Left ventricle myocardium superior (tissue), 1 donor: ENCODE results near the gene GALNT18. TPM values are rescaled to one million over a fixed set of nuclear protein-coding genes. Genes with fewer than 3 reads are reported as not detected.

Experiments used
- ATAC-seq: fragments of 200-7000 bp; cut with Tn5 transposase; one replicate; pipeline ENCODE4 v1.9.1; 2020; ENCODE audit warnings: mild to moderate bottlenecking, moderate library complexity
- DNase-seq: peaks from one replicate; pipeline ENCODE4 v3.0.0-alpha.2; 2020
- intact Hi-C: fragments of 100-400 bp; cut with micrococcal nuclease; formaldehyde crosslinking; loops from one replicate; pipeline ENCODE4 v1.11.0; 2022
- total RNA-seq: library from RNA; stranded (reverse); fragmentation: NEBNext Ultra II Directional; extraction: Animal tissue kit (Norgen Biotek cat#: 25700); gene quantifications from one replicate; pipeline ENCODE4 v1.2.1, GENCODE V29; 2021
- donor health status: DM: no; HTN: yes; CAD: no; lungs with severe emphysema.

The GALNT18 gene
- total RNA-seq, 1 donor from 2014 or later = 25.3 TPM

DNA sequence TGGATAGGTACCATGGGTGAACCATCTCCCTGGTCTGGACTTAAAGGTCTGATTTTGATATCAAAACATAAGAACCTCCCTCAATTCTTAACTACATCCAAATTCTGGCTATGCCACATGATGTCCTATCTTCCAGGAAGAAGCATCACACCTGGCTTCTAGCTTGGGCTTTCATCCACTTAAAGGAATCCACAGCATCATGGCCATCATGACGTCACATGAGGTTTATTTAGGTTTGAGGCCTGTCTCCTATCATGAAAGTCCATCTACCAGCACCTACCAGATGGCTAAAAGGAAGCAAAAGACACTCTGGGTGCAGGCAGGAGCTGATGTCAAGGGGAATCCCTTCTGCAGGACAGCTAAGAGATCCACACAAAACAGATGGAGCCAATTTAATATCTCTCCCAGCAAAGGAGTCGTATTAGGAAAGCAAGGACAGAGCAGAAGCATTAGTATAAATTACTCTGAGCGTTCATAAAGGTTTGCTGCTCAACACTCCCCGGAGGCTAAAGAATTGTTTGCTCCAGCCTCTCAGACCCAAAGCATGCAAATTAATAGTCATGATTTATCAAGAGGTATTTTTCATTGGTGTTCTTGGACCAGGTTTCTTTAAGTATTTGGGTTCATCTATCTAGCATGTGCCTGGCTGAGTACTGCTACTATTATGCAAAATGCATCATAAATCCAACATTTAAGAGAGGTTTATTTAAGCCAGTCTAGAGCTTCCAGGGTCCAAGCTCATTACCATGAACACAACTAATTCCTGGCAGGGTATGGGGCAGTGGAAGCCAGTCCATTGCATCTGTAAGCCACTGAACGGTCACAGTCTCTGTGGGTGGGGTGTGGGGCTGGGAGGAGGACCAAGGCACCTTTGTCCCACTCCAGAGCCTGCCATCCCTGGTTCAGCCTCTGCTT, 47.2 kb downstream of the GALNT18 start:
- ATAC-seq = no peak
- intact Hi-C loops = no loop called here
- no peak for DNase-seq

DNA sequence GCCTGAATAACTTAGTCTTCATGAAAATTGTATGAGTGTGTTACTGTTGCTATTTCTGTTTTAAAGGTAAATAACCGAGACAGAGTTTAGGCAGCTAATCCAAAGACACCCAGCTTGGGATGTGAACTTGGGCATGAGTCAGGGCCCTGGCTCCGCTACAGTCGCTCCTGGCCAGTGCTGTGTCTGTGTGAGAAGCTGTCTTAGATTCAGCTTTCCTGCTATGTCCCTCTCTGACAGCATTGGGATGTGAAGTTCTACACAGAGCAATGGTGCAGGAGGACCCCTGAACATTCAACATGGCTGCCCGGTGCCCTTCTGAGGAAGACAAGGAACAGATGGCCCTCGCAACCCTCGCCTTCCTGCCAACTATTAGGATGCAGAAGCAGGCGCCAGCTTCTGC, 49.4 kb downstream of the GALNT18 start:
- intact Hi-C loops = no loop called here
- ATAC-seq (no peak), DNase-seq (no peak)

DNA sequence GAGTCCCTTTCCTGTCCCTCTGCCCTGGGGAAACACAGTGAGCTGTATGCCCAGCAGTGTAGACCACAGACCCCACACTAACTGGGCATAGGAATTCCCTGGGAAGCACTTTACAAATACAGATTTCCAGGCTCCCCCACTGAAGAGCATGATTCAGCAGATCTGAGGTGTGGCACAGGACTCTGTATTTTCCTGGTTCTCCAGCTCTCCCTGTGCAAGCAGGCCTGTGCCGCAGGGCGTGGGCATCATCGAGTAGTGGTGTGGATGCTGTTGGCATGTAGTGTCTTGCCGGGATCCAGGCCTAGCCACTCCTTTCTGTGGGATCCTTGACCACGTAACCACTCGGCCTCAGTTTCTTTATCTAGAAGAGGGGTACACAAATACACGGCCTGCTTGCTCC, 49.9 kb downstream of the GALNT18 start:
- ATAC-seq (no peak), DNase-seq (no peak)
- intact Hi-C loops = no loop called here

DNA sequence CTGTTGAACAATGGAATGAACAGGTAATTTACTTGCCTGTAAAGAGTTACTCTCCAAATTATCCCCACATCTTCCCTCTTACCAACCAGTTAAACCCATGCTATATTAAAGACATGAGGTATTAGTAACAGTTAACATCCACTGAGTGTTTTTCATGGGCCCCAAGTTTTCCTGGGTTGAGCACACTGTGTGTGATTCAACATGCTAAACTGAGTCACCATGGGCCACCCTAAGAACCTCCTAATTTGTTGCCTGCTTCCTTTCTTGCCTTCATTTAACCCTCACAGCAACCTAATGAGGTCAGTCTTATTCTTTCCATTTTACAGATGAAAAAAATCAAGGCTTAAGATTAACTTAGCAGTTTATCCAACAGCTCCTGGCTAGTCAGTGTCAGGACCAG, 51.0 kb downstream of the GALNT18 start:
- DNase-seq = no peak
- intact Hi-C loops = no loop called here
- ATAC-seq = no peak

DNA sequence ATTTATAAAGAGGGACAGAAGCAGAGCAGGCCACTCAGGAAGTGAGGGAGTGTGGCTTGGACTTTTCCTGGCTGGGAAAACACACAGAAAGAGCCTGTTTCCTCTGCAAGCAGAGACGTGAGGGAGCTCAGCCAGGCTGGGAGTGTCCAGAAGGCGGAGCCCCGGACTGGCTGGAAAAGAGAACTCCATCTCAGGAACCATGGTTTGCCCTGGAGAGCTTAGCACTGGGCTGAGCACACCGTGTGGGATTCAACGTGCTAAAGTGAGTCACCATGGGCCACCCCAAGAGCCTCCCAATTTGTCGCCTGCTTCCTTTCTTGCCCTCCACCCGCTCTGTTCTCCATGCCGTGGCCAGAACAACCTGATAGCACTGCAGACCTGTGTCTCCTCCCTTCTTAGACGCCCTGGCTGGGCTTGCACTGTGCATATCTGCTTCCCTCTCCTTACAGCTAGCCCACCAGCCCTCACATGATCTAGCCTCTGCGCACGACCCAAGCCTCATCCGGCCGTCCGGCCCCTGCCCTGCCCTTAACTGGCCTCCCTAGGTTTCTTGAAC, 51.8 kb downstream of the GALNT18 start:
- ATAC-seq = peak; percentile 91
- intact Hi-C loops = no loop called here

DNA sequence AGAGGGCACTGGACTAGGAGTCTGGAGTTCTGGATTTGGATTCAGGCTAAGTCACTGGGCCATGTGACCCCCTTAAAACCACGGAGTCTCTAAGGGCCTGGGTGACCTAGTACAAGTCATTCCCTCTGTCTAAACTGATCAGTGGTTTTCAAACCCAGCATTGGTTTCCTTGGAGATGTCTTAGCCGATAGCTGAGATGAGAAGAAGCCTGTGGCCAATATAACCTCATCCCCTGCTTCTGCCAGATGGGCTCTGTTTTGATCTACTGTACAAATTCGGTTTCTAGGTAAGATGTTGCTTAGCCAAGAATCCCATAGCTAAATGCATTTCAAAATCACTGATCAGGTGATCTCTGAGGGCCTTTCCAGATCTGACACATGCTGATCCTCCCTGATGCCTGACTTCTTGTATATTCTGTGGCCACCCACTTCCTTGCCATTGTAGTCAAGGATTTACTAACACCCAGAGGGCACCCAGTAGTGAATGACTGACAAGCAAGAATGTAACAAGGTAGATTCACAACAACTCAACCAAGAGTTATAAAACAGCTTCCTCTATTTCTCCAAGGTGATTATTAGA, 53.1 kb downstream of the GALNT18 start:
- no peak for ATAC-seq
- intact Hi-C loops = no loop called here
- no peak for DNase-seq

More for the DNA sequence above, 51.8 kb downstream of the GALNT18 start:
- DNase-seq = peak; percentile 74

DNA sequence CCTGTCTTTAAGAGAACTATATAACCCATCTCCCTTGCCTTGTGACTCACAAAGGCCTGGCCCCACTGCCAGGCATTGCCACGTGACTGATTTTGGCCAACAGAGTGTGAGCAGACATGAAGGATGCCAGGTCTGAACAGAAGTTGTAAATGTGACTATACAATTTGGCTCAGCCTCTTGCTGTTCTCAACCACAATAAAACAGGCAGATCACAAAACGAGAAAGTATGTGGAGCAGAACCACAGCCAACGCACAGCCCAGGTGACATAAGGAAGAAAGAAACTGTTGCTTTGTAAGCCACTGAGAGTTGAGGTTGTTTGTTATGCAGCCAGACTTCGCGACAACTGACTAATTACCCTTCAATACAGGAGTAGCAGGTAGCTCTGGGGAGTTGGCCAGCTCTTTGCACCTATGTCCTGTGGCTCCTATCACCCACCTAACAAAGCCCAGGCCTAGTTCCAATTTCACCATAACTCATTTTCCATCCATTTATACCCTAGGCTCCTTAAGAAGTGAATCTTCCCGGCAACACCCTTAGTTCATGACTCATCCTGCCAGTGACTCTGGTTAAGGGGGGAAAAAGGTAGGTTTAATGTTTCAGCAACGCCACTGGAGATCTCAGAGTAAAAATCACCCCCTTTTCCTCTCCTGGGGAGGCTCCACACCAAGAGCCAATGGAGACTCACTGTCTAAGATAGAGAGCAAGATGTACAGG, 53.7 kb downstream of the GALNT18 start:
- no peak for ATAC-seq
- intact Hi-C loops = no loop called here
- no peak for DNase-seq

DNA sequence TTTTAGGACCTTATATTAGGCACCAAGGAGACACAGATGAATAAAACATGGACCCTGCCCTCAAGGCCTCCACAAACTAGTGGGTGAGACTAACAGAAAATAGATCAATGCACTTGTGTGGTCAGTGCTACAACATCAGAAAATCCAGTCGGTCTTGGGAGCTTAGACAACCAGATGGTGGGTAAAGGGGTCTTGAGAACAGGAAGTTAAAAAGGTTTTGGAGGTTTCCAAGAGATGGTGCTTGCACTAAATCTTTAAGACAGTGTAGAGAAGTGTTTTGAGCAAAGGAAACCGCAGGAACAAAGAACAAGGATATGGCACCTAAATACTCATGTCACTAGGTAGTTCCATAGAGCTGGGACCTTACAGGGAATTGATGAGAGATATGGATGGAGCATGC, 56.2 kb downstream of the GALNT18 start:
- DNase-seq = no peak
- no peak for ATAC-seq
- intact Hi-C loops = no loop called here

DNA sequence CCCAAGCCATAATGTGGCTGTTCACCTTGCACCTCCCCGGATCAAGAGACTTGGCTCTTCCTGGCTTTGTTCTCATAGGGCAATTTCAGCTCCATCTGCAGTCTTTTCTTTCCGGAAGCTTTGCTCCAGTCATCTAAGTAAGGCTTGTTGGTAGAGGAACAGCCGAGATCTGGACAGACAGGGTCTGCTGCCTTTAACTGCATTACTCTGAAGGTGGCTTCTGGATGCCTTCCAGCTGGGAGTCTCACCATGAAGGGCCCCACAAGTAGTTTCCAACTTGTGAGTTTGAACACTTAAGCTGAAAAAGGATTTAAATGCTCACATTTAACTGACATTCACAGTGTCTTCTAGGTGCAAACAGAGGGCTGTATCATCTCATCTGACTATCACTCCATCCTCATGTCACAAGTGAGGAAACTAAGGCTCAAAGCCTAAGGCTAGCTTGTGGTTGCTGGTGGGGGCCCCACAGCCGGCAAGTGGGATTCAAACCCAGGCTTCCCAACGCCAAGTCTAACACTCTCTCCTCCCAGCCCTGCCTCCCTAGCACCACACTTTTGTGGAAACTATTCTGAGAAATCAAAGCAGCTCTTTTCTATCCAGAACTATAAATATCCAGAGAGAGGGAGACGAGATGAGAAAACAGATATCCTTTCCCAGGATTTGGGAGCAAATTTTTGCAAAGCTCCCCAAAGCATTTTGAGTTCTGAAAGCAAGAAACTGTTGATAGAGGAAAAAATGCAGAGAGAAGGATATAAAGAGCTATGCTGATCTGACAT, 58.4 kb downstream of the GALNT18 start:
- no peak for DNase-seq
- no peak for ATAC-seq
- intact Hi-C loops = no loop called here

DNA sequence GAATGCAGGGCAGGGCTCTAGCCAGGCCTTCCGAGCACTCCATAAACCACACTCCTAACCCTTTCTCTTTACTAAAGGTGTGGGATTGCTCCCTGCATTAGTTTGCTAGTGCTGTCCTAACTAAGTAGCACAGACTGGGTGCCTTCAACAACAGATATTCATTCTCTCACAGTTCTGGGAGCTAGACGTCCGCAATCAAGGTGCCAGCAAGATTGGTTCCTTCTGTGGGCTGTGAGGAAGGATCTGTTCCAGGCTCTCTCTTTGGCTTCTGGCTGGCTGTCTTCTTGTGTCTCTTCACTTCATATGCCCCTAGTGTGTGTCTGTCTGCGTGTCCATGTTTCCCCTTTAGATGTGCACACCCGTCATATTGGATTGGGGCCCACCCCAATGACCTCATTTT, 59.8 kb downstream of the GALNT18 start:
- DNase-seq (no peak), ATAC-seq (no peak)
- intact Hi-C loops = no loop called here

DNA sequence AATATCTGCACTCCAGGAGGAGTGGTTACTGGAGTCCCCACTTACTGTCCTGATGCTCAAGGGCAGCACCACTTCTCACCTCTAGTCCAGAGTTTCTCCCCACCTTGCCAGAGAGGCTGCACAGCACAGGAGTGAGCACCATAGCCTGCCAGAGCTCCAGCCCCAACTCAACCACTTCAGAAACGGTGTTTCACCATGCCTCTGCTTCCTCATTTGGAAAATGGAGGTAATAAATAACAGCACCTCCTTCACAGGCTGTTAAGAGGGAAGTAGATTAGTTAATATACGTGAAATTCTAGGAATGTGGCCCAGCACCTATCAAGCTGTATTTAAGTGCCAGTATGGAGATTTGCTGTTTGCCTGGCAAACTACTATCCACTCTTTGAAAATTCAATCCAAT, 63.0 kb downstream of the GALNT18 start:
- intact Hi-C loops = no loop called here
- no peak for ATAC-seq
- DNase-seq = no peak

DNA sequence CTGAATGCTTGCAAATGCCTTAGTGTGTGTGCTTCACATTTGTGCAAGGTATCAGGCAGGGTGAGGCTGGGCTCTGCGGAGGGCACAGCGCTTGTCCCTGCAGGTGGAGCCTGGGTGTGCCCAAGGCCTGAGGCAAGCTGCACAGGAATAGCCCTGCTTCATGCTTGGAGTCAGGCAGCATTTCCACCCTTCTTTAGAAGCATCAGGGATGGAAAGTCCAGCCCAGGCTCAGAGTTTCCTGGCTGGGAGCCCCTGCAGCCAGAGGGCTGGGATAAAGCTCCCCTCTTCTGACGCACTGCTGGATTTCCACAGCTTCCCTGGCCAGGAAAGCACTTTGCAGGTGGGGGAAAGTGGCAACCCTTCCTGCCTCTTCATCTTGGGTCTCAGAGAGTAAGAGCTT, 63.4 kb downstream of the GALNT18 start:
- intact Hi-C loops = no loop called here
- peak; percentile 36 for DNase-seq
- peak; percentile 77 for ATAC-seq

DNA sequence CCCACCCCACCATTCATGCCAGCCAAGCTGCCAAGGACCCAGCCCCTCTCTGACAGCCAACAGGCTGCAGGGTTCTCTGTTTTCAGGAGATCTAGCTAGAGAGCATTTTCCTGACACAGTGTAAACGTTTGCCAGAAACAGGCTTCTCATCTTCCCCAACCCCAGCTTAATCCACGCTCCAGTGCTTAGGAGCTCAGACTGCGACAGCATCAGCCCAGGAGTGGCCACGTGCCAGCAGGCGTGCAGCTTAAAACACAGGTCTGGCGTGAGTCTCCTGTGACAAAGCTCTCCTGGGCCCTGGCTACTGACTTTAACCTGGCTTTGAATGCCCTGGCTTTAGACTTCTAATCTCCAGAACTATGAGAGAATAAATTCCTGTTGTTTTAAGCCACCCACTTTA, 66.6 kb downstream of the GALNT18 start:
- intact Hi-C loops = no loop called here
- peak; percentile 78 for ATAC-seq
- DNase-seq = peak; percentile 83

DNA sequence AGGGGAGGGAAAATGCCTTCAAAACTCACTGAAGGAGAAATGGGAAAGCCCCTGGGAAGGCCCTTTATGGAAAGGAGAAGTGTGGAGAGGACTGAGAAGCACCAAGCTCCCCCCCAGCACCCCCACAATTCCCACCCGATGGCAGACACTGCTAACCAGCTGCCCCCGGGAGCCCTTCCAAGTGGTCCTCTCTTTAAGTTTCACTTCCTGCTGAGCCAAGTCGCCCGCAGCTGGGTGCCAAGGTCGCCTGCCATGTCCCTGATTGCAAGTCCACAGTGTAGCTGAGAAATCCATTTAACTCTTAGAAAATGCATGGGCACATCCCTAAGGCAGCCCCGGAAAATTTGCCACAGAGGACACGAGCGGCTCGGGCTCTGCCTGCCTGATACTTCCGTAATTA, 68.2 kb downstream of the GALNT18 start:
- intact Hi-C loops = no loop called here
- ATAC-seq (no peak), DNase-seq (peak; percentile 54)

DNA sequence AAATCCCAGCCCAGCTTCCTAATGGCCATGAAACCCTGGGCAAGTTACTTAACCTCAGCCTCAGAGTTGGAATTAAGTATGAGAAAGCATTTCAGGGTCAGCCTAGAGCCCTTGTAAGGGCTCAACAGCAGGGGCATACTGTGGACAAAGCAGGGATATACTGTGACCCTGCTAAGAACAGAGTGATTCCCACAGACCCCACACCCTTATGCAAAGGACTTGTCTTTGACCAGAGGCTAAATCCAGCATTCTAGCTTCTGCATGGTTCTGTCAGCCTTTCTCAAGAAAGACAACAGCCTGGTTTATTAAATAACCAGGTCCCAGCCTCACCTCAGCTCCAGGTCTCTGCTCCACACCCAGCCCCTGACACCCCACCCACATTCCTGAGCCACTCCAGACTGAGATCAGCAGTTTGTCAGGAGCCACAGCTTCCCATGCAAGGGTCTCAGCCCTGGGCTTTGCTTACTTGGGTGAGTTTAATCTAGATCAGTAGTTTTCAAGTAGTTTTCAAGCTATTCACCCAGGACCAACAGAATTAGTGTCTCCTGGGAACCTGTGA, 69.2 kb downstream of the GALNT18 start:
- ATAC-seq = no peak
- no peak for DNase-seq
- intact Hi-C loops = no loop called here

DNA sequence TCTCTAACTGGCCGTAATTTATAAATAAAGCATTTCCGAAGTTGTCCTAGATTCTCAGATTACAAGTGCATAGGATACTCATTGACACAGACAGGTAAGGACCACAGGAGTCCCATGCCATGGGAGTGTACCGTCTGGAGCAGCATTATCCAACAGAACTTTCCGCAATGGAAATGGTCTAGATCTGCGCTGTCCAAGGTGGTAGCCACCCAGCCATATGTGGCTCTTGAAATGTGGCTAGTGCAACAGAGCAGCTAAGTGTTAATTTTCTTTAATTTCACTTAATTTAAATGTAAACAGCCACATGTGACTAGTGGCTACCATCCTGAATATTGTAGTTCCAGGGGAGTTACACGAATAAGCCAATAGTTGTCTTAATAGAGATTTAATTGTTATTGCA, 71.3 kb downstream of the GALNT18 start:
- DNase-seq (no peak), ATAC-seq (no peak)
- intact Hi-C loops = no loop called here

DNA sequence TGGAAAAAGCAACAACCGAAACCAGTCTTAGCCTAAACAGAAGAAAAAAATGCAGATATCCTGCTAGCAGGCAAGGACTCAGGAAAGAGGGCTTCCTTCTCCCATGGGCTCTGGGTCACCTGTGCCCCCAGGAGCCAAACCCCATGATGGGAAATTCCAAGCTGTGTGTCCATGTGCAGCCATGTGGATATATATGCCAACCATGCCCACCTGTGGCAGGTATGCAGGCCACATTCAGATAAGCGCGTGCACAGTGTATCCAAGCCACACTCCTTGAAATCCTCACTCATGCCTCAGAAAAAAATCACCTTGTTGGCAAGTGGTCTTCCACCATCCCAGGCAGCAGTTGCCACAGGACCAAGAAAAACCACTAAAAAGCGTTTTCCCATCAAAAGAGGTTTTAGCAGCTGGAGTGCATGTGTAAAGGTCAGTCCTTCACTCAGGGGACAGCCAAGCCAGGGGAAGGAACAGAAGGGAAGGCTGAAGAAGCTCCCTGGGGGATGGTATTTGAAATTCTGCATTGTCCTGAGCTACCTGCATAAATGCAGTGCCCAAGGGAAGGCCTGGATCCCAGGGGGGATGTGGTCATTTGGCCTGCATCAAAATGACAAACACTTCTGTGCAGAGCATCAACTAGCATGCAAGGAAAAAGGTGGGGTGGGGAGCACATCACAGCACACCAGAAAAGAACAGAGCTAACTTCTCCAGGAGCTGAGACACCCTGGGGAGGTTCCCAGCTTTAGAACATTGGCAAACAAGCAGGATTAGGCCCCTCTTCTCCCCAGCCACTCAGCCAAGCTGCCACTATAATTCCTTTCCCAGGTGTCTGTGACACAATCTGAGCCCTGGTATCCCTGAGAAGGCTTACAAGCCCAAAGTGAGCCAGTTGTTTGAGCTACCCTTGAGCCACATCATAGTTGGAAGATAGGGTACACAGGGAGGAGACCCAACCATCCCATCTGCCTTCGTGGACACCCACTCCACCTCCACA, 76.2 kb downstream of the GALNT18 start:
- intact Hi-C loops = loop anchor here (10.0 kb wide), 1 partner anchor 69 kb away; no protein-coding TSS in a partner anchor
- ATAC-seq = peak; percentile 17
- DNase-seq = no peak

DNA sequence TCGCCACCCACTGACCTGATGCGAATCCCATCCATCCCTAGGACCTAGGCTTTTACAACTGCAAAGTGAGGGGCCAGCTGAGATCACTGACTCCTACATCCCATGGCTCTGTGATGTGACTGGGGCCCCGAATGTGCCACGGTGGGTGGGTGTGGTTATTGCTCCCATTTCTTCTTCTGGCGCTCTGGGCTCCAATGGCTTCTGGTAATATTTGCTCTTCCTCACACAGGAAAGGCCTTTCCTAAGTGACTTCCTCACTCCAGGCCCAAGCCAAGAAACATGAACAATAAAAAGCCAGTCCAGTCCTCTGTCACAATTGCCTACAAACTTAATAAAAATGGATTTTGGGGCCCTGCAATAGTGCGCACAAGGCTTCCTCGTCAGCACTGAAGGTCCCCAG, 78.1 kb downstream of the GALNT18 start:
- ATAC-seq (peak; percentile 50), DNase-seq (no peak)
- intact Hi-C loops = loop anchor here (10.0 kb wide), 1 partner anchor 71 kb away; no protein-coding TSS in a partner anchor
